Esophagus muscularis mucosa (tissue), 4 donors: ENCODE data around the gene NPIPA7.
"Not testable (repeated sequence)": the region's sequence is repeated elsewhere in the genome, so short reads cannot be mapped to it uniquely, and the experiment has no call there.

Experiments
- CTCF ChIP-seq, 3 experiments: fragments of 200-600 bp in 2 of 3; fragments of 450-650 bp in 1 of 3; sonication (generic) in 2 of 3; IDR thresholded peaks; one replicate each; pipeline ENCODE4 v1.5.1; 2017 to 2019; ENCODE audit warnings: antibody characterized with exemption in 3 of 3, mild to moderate bottlenecking in 2 of 3, moderate library complexity in 1 of 3
- EP300 ChIP-seq: sonication (generic); formaldehyde crosslinking; IDR thresholded peaks from one replicate; pipeline ENCODE4 v1.6.1; 2017; ENCODE audit warnings: antibody characterized with exemption
- POLR2A ChIP-seq: fragments of 450-650 bp; IDR thresholded peaks from one replicate; pipeline ENCODE4 v1.6.1; 2017; ENCODE audit warnings: antibody characterized with exemption, moderate library complexity, mild to moderate bottlenecking, low read depth

- not testable (repeated sequence) for TF ChIP-seq POLR2A; CTCF (IDR thresholded peaks at IDR 0.05); EP300
These were observed 21.4 kb upstream of the NPIPA7 start for GRCh38 chr16:16357556-16357955.
